GM19239 (cell line): ENCODE results near the gene KAT6B.

Experiments
- DNase-seq: peaks from one replicate; pipeline ENCODE4 v3.0.0; 2011; ENCODE audit warnings: low spot score; ENCODE audit not compliant: insufficient read length
- FAIRE-seq: peaks from 2 replicates; lab custom pipeline; 2011; peaks lifted over from hg19 to GRCh38; lab: Jason Lieb, UNC

The KAT6B gene

GRCh38 chr10:75074711-75075445 lies 248.5 kb downstream of the KAT6B start:
- FAIRE-seq = no peak
- no peak for DNase-seq

GRCh38 chr10:75076348-75076747 lies 249.9 kb downstream of the KAT6B start:
- DNase-seq (no peak), FAIRE-seq (no peak)

- FAIRE-seq (no peak), DNase-seq (no peak)
Observed at GRCh38 chr10:75079436-75080083, 253.2 kb downstream of the KAT6B start.

GRCh38 chr10:75080554-75080953 lies 254.2 kb downstream of the KAT6B start:
- FAIRE-seq = no peak
- DNase-seq = no peak

- DNase-seq (no peak), FAIRE-seq (no peak)
Observed at GRCh38 chr10:75081379-75081778, 255.0 kb downstream of the KAT6B start.
